HUDEP-2 (cell line): ENCODE measurements around the gene AQR.

Experiments
- DNase-seq, 76 experiments: peaks; one replicate each; lab custom pipeline; 2025; ENCODE audit not compliant: unreplicated experiment in 76 of 76; lab: John Stamatoyannopoulos, UW

The AQR gene

GRCh38 chr15:34883633-34884032, 85.9 kb downstream of the AQR start:
- no peak for DNase-seq

- no peak for DNase-seq
Observed at GRCh38 chr15:34883042-34883441, 86.5 kb downstream of the AQR start.

GRCh38 chr15:34879107-34879506, 90.4 kb downstream of the AQR start:
- DNase-seq, result no peak

- DNase-seq, result no peak
Observed at GRCh38 chr15:34876640-34877039, 92.9 kb downstream of the AQR start.

- no peak for DNase-seq
Observed at GRCh38 chr15:34869110-34869509, 100.4 kb downstream of the AQR start.

GRCh38 chr15:34865531-34865930, 104.0 kb downstream of the AQR start:
- DNase-seq, result no peak

- DNase-seq, result peak in 19 of 76 experiments; percentile 1 to 24 (median 7)
Observed at GRCh38 chr15:34861214-34861613, 108.3 kb downstream of the AQR start.

GRCh38 chr15:34855893-34856292, 113.6 kb downstream of the AQR start:
- no peak for DNase-seq

GRCh38 chr15:34855413-34855812, 114.1 kb downstream of the AQR start:
- DNase-seq, result peak in 1 of 76 experiments; percentile 4

GRCh38 chr15:34854232-34854631, 115.3 kb downstream of the AQR start:
- no peak for DNase-seq

GRCh38 chr15:34853001-34853758, 116.4 kb downstream of the AQR start:
- DNase-seq, result no peak

- no peak for DNase-seq
Observed at GRCh38 chr15:34851751-34852150, 117.8 kb downstream of the AQR start.

GRCh38 chr15:34851007-34851406, 118.5 kb downstream of the AQR start:
- no peak for DNase-seq

GRCh38 chr15:34850121-34850520, 119.4 kb downstream of the AQR start:
- DNase-seq, result no peak

- no peak for DNase-seq
Observed at GRCh38 chr15:34849364-34849959, 120.1 kb downstream of the AQR start.

GRCh38 chr15:34847598-34847997, 121.9 kb downstream of the AQR start:
- no peak for DNase-seq

GRCh38 chr15:34841262-34841725, 128.2 kb downstream of the AQR start:
- DNase-seq, result no peak

- DNase-seq, result no peak
Observed at GRCh38 chr15:34838282-34838681, 131.3 kb downstream of the AQR start.

GRCh38 chr15:34837246-34838016, 132.1 kb downstream of the AQR start:
- no peak for DNase-seq

- no peak for DNase-seq
Observed at GRCh38 chr15:34828145-34828911, 141.2 kb downstream of the AQR start.

GRCh38 chr15:34821831-34822230, 147.7 kb downstream of the AQR start:
- DNase-seq, result no peak
